Calu3 (cell line): Measurements from ENCODE around the gene SPAG7. TPM values are rescaled to one million over a fixed set of nuclear protein-coding genes. Genes with fewer than 3 reads are reported as not detected.

Experiments used
- BruUV-seq: library from RNA; stranded (reverse); fragments of 400-500 nt; replicated peaks from 2 replicates; lab custom pipeline; 2021; lab: Mats Ljungman, UMichigan
- CTCF ChIA-PET: fragments of 300-600 bp; sonication (Branson Sonifier 250); formaldehyde crosslinking; loops from one replicate; lab custom pipeline; 2022; ENCODE audit warnings: antibody characterized with exemption; lab: Charles Lee
- DNase-seq: peaks from one replicate; pipeline ENCODE4 v3.0.0; 2022
- H3K27ac Mint-ChIP-seq: one replicate; pipeline ENCODE4 v1.8.0; 2022; ENCODE audit warnings: mixed read lengths; ENCODE audit not compliant: unreplicated experiment
- H3K27me3 Mint-ChIP-seq: one replicate; pipeline ENCODE4 v1.8.0; 2022; ENCODE audit warnings: mixed read lengths; ENCODE audit not compliant: unreplicated experiment
- H3K36me3 Mint-ChIP-seq: one replicate; pipeline ENCODE4 v1.8.0; 2022; ENCODE audit warnings: mild to moderate bottlenecking, moderate library complexity, mixed read lengths; ENCODE audit not compliant: insufficient read depth, unreplicated experiment
- H3K4me1 Mint-ChIP-seq: one replicate; pipeline ENCODE4 v1.8.0; 2022; ENCODE audit warnings: mild to moderate bottlenecking, low read depth, mixed read lengths; ENCODE audit not compliant: unreplicated experiment
- H3K4me3 Mint-ChIP-seq: one replicate; pipeline ENCODE4 v1.8.0; 2022; ENCODE audit warnings: mild to moderate bottlenecking, low read depth, moderate library complexity, mixed read lengths; ENCODE audit not compliant: unreplicated experiment
- H3K9me3 Mint-ChIP-seq: one replicate; pipeline ENCODE4 v1.8.0; 2022; ENCODE audit warnings: low read depth, mixed read lengths; ENCODE audit not compliant: unreplicated experiment
- CTCF ChIP-seq: fragments of 200-600 bp; IDR thresholded peaks from one replicate; pipeline ENCODE4 v1.8.0; 2022; ENCODE audit warnings: antibody characterized with exemption; ENCODE audit not compliant: unreplicated experiment
- intact Hi-C: fragments of 100-400 bp; cut with micrococcal nuclease; formaldehyde crosslinking; loops from one replicate; pipeline ENCODE4 v1.10.0; 2022; ENCODE audit not compliant: unreplicated experiment
- total RNA-seq: library from RNA; stranded (reverse); gene quantifications from 2 replicates; pipeline ENCODE4 v1.2.3, GENCODE V29; 2022

The SPAG7 gene
- total RNA-seq, 1 experiment from 2014 or later = 34.3 TPM

- intact Hi-C loops = no loop called here
- CTCF ChIA-PET = no interaction called here
- H3K4me3 Mint-ChIP-seq = peak within 1 kb of the TSS; percentile 89
- H3K4me1 Mint-ChIP-seq = peaks cover 14% of the 10 kb centered on the region
- peaks cover under 1% of the 10 kb centered on the region for H3K9me3 Mint-ChIP-seq
- no peak for TF ChIP-seq CTCF
- peak within 1 kb of the TSS; percentile 63 for H3K27ac Mint-ChIP-seq
- no TSS peak for BruUV-seq
- DNase-seq = no peak
- peaks cover 42% of the 10 kb centered on the region for H3K36me3 Mint-ChIP-seq
- H3K27me3 Mint-ChIP-seq = no peaks in the 10 kb centered on the region
Observed at GRCh38 chr17:4950746-4951204, 16.8 kb downstream of the SPAG7 start, which contains the start of gene ENO3. Gene ENO3, plus strand, starts transcription at chr17:4951119. Its CDS starts 711 bp downstream, at chr17:4951830.

GRCh38 chr17:4950075-4950745, 17.4 kb downstream of the SPAG7 start:
- CTCF ChIA-PET = interaction anchor here (0.6 kb wide), 1 partner anchor 167 kb away, joined by 3 read pairs; no protein-coding TSS in a partner anchor
- BruUV-seq = TSS peak; percentile 82
- H3K9me3 Mint-ChIP-seq = no peaks in the 10 kb centered on the region
- peak overlapping the region; percentile 63 for H3K27ac Mint-ChIP-seq
- peak overlapping the region; percentile 89 for H3K4me3 Mint-ChIP-seq
- intact Hi-C loops = no loop called here
- peaks cover 44% of the 10 kb centered on the region for H3K36me3 Mint-ChIP-seq
- TF ChIP-seq CTCF = no peak
- H3K4me1 Mint-ChIP-seq = peaks cover 20% of the 10 kb centered on the region
- DNase-seq = peak; percentile 77
- H3K27me3 Mint-ChIP-seq = no peaks in the 10 kb centered on the region

- peaks cover 51% of the 10 kb centered on the region for H3K36me3 Mint-ChIP-seq
- no peaks in the 10 kb centered on the region for H3K27me3 Mint-ChIP-seq
- intact Hi-C loops = no loop called here
- no peak overlapping the region for H3K27ac Mint-ChIP-seq
- no peak for TF ChIP-seq CTCF
- H3K4me3 Mint-ChIP-seq = peak overlapping the region; percentile 89
- CTCF ChIA-PET = no interaction called here
- H3K4me1 Mint-ChIP-seq = peaks cover 27% of the 10 kb centered on the region
- H3K9me3 Mint-ChIP-seq = no peaks in the 10 kb centered on the region
- BruUV-seq = no TSS peak
- peak; percentile 57 for DNase-seq
Observed at GRCh38 chr17:4949321-4950074, 18.1 kb downstream of the SPAG7 start.

GRCh38 chr17:4948931-4949320, 18.7 kb downstream of the SPAG7 start:
- peak overlapping the region; percentile 89 for H3K4me3 Mint-ChIP-seq
- CTCF ChIA-PET = no interaction called here

More at GRCh38 chr17:4948931-4949320, 18.7 kb downstream of the SPAG7 start:
- peak overlapping the region; percentile 69 for H3K27ac Mint-ChIP-seq
- intact Hi-C loops = no loop called here
- H3K9me3 Mint-ChIP-seq = no peaks in the 10 kb centered on the region
- no peak for TF ChIP-seq CTCF
- BruUV-seq = no TSS peak
- peaks cover 55% of the 10 kb centered on the region for H3K36me3 Mint-ChIP-seq
- peaks cover 28% of the 10 kb centered on the region for H3K4me1 Mint-ChIP-seq
- DNase-seq = peak; percentile 85
- no peaks in the 10 kb centered on the region for H3K27me3 Mint-ChIP-seq
